Sigmoid colon (tissue), 4 donors: ENCODE results near the gene INSIG1.

Source experiments
- EP300 ChIP-seq, 4 donors: sonication (generic); formaldehyde crosslinking; IDR thresholded peaks; one replicate each; pipeline ENCODE4 v1.6.1; 2017; ENCODE audit warnings: antibody characterized with exemption in 4 of 4
- POLR2A ChIP-seq, 2 donors: fragments of 450-650 bp; IDR thresholded peaks; one replicate each; pipeline ENCODE4 v1.6.1; 2016; ENCODE audit warnings: antibody characterized with exemption in 2 of 2, mild to moderate bottlenecking in 2 of 2, moderate library complexity in 2 of 2
- TF ChIP-seq, protein P1 (sequence below), 4 experiments: fragments of 450-650 bp in 3 of 4; fragments of 200-600 bp in 1 of 4; IDR thresholded peaks; one replicate each; pipeline ENCODE4 v1.5.1; 2016 to 2019; ENCODE audit warnings: antibody characterized with exemption in 4 of 4, mild to moderate bottlenecking in 3 of 4, moderate library complexity in 2 of 4

- TF ChIP-seq, protein P1, sequence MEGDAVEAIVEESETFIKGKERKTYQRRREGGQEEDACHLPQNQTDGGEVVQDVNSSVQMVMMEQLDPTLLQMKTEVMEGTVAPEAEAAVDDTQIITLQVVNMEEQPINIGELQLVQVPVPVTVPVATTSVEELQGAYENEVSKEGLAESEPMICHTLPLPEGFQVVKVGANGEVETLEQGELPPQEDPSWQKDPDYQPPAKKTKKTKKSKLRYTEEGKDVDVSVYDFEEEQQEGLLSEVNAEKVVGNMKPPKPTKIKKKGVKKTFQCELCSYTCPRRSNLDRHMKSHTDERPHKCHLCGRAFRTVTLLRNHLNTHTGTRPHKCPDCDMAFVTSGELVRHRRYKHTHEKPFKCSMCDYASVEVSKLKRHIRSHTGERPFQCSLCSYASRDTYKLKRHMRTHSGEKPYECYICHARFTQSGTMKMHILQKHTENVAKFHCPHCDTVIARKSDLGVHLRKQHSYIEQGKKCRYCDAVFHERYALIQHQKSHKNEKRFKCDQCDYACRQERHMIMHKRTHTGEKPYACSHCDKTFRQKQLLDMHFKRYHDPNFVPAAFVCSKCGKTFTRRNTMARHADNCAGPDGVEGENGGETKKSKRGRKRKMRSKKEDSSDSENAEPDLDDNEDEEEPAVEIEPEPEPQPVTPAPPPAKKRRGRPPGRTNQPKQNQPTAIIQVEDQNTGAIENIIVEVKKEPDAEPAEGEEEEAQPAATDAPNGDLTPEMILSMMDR (IDR thresholded peaks at IDR 0.05) = no peak
- no peak for TF ChIP-seq EP300 (IDR thresholded peaks at IDR 0.05)
- TF ChIP-seq POLR2A (IDR thresholded peaks at IDR 0.05) = no peak
Observed at GRCh38 chr7:155308330-155309020, 10.8 kb downstream of the INSIG1 start.
